Parathyroid adenoma (tissue), 2 donors: ENCODE data around the gene RAB1A.
"Not testable (repeated sequence)": the region's sequence is repeated elsewhere in the genome, so short reads cannot be mapped to it uniquely, and the experiment has no call there.

Source experiments
- H2AFZ ChIP-seq: fragments of 300-600 bp; sonication (generic); one replicate; pipeline ENCODE4 v1.7.0; 2017; ENCODE audit warnings: antibody characterized with exemption, mild to moderate bottlenecking
- H3K27ac ChIP-seq: fragments of 300-600 bp; sonication (generic); one replicate; pipeline ENCODE4 v1.7.0; 2017
- H3K27me3 ChIP-seq: fragments of 300-600 bp; sonication (generic); one replicate; pipeline ENCODE4 v1.7.0; 2017; ENCODE audit warnings: low read length; ENCODE audit not compliant: control insufficient read depth, insufficient read depth
- H3K36me3 ChIP-seq: fragments of 300-600 bp; sonication (generic); one replicate; pipeline ENCODE4 v1.7.0; 2017; ENCODE audit warnings: low read length; ENCODE audit not compliant: control insufficient read depth, insufficient read depth
- H3K4me1 ChIP-seq: fragments of 300-600 bp; sonication (generic); one replicate; pipeline ENCODE4 v1.7.0; 2017; ENCODE audit warnings: control low read depth
- H3K4me2 ChIP-seq: fragments of 300-600 bp; sonication (generic); one replicate; pipeline ENCODE4 v1.7.0; 2017; ENCODE audit warnings: low read length
- H3K4me3 ChIP-seq: fragments of 300-600 bp; sonication (generic); one replicate; pipeline ENCODE4 v1.7.0; 2017; ENCODE audit warnings: low read depth, low read length
- H3K79me2 ChIP-seq: fragments of 300-600 bp; sonication (generic); one replicate; pipeline ENCODE4 v1.7.0; 2017; ENCODE audit warnings: control low read depth
- H3K9ac ChIP-seq: fragments of 300-600 bp; sonication (generic); one replicate; pipeline ENCODE4 v1.7.0; 2017; ENCODE audit warnings: mild to moderate bottlenecking
- H3K9me3 ChIP-seq: fragments of 300-600 bp; sonication (generic); one replicate; pipeline ENCODE4 v1.7.0; 2017; ENCODE audit warnings: low read length; ENCODE audit not compliant: control insufficient read depth
- TF ChIP-seq, protein P1 (sequence below): fragments of 300-600 bp; sonication (generic); IDR thresholded peaks from one replicate; pipeline ENCODE4 v1.7.0; 2017; ENCODE audit warnings: antibody characterized with exemption, mild to moderate bottlenecking
- donor health status: primary hyperparathyroidism.

The RAB1A gene

DNA sequence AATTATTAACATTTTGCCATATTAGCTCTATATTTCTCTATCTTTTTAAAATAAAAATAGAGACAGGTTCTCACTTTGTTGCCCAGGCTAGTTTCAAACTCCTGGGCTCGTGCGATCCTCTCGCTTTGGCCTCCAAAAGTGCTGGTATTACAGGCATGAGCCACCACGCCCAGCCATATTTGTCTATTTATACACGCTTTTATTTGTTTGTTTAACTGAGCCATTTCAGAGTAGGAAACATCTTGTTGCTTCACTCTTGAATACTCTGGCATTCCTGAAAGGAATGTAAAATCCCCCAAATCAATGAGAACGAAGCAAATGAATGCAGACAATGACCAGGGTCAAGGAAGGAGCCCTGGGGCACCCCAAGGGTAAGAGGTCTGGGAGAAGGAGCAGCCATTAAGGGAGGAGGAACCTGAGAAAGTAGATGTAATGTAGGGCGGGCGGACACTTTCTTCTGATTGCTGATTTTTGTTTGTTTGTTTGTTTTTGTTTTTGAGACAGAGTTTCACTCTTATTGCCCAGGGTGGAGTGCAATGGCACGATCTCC is 31.7 kb upstream of the RAB1A start:
- TF ChIP-seq, protein P1, sequence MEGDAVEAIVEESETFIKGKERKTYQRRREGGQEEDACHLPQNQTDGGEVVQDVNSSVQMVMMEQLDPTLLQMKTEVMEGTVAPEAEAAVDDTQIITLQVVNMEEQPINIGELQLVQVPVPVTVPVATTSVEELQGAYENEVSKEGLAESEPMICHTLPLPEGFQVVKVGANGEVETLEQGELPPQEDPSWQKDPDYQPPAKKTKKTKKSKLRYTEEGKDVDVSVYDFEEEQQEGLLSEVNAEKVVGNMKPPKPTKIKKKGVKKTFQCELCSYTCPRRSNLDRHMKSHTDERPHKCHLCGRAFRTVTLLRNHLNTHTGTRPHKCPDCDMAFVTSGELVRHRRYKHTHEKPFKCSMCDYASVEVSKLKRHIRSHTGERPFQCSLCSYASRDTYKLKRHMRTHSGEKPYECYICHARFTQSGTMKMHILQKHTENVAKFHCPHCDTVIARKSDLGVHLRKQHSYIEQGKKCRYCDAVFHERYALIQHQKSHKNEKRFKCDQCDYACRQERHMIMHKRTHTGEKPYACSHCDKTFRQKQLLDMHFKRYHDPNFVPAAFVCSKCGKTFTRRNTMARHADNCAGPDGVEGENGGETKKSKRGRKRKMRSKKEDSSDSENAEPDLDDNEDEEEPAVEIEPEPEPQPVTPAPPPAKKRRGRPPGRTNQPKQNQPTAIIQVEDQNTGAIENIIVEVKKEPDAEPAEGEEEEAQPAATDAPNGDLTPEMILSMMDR = no peak
- no peak overlapping the region for H3K4me2 ChIP-seq
- no peak overlapping the region for H3K9ac ChIP-seq
- H3K9me3 ChIP-seq = no peaks in the 10 kb centered on the region
- H3K27ac ChIP-seq = no peak overlapping the region
- no peaks in the 10 kb centered on the region for H3K79me2 ChIP-seq
- no peak overlapping the region for H2AFZ ChIP-seq
- H3K27me3 ChIP-seq = no peaks in the 10 kb centered on the region
- no peaks in the 10 kb centered on the region for H3K4me1 ChIP-seq
- H3K36me3 ChIP-seq = no peaks in the 10 kb centered on the region
- no peak overlapping the region for H3K4me3 ChIP-seq

GRCh38 chr2:65159906-65160305 is 30.0 kb upstream of the RAB1A start:
- no peak overlapping the region for H3K4me3 ChIP-seq
- H3K36me3 ChIP-seq = no peaks in the 10 kb centered on the region
- H2AFZ ChIP-seq = no peak overlapping the region
- H3K79me2 ChIP-seq = no peaks in the 10 kb centered on the region
- no peak overlapping the region for H3K27ac ChIP-seq
- TF ChIP-seq, protein P1 = no peak
- H3K9me3 ChIP-seq = no peaks in the 10 kb centered on the region
- no peak overlapping the region for H3K9ac ChIP-seq
- H3K27me3 ChIP-seq = no peaks in the 10 kb centered on the region
- H3K4me2 ChIP-seq = no peak overlapping the region
- no peaks in the 10 kb centered on the region for H3K4me1 ChIP-seq

DNA sequence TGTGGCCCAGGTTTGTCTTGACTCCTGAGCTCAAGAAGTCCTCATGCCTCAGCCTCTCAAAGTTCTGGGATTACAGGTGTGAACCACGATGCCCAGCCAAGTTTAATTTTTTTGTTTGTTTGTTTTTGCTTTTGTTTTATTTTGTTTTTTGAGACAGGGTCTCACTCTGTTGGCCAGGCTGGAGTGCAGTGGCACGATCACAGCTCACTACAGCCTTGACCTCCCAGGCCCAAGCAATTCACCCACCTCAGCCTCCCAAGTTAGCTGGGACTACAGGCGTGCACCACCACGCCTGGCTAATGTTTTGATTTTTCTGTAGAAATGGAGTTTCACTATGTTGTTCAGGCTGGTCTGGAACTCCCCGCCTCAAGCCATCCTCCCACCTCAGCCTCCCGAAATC is 29.4 kb upstream of the RAB1A start:
- no peak overlapping the region for H3K9ac ChIP-seq
- no peaks in the 10 kb centered on the region for H3K79me2 ChIP-seq
- no peak overlapping the region for H3K4me2 ChIP-seq
- H3K9me3 ChIP-seq = no peaks in the 10 kb centered on the region
- no peak overlapping the region for H3K4me3 ChIP-seq
- no peak overlapping the region for H3K27ac ChIP-seq
- no peaks in the 10 kb centered on the region for H3K4me1 ChIP-seq
- H2AFZ ChIP-seq = no peak overlapping the region
- no peaks in the 10 kb centered on the region for H3K27me3 ChIP-seq
- no peaks in the 10 kb centered on the region for H3K36me3 ChIP-seq
- TF ChIP-seq, protein P1 = no peak

DNA sequence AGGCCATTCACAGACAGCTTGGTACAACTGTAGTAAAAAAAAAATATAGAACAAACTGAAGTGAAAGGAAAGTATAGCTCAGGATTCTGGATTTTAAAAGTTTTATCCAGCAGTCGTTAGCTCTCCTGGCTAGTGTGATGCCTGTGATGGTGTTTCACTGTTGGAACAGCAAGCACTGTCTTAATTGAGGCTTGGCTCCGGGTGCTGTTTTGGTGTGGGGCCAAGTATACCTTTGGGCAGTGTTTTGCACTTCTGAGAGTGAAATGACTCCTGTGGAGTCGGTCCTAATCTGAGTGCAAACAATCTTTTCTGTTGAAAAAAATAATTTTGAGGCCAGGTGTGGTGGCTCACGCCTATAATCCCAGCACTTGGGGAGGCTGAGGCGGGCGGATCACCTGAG is 28.7 kb upstream of the RAB1A start:
- H3K4me3 ChIP-seq = no peak overlapping the region
- H2AFZ ChIP-seq = no peak overlapping the region
- H3K27me3 ChIP-seq = no peaks in the 10 kb centered on the region
- no peaks in the 10 kb centered on the region for H3K4me1 ChIP-seq
- no peak overlapping the region for H3K4me2 ChIP-seq
- no peak overlapping the region for H3K9ac ChIP-seq
- H3K79me2 ChIP-seq = no peaks in the 10 kb centered on the region
- no peaks in the 10 kb centered on the region for H3K36me3 ChIP-seq
- no peak overlapping the region for H3K27ac ChIP-seq
- TF ChIP-seq, protein P1 = no peak
- H3K9me3 ChIP-seq = no peaks in the 10 kb centered on the region

GRCh38 chr2:65157856-65158255 is 27.9 kb upstream of the RAB1A start:
- H3K9me3 ChIP-seq, H3K36me3 ChIP-seq, H3K4me2 ChIP-seq, H3K4me1 ChIP-seq, H2AFZ ChIP-seq, H3K4me3 ChIP-seq, H3K27me3 ChIP-seq, H3K27ac ChIP-seq, H3K79me2 ChIP-seq, H3K9ac ChIP-seq: not testable (repeated sequence)
